GM12878 (cell line): Measurements from ENCODE around the gene GRIK3. TPM values are rescaled to one million over a fixed set of nuclear protein-coding genes. Genes with fewer than 3 reads are reported as not detected.

ENCODE experiments used
- ATAC-seq: fragments of 200-7000 bp; cut with Tn5 transposase; 3 replicates; pipeline ENCODE4 v1.9.1; 2020; ENCODE audit warnings: mild to moderate bottlenecking, moderate library complexity
- BruUV-seq: library from RNA; stranded (reverse); fragments of 400-500 nt; replicated peaks from 2 replicates; lab custom pipeline; 2021; lab: Mats Ljungman, UMichigan
- CTCF ChIA-PET: fragments of 300-600 bp; sonication (Branson Sonifier 250); formaldehyde crosslinking; extraction: SDS; loops from one replicate; lab custom pipeline; 2021; ENCODE audit warnings: inconsistent platforms; lab: Yijun Ruan, JAX
- POLR2A ChIA-PET: fragments of 350-600 bp; formaldehyde crosslinking; extraction: SDS; loops from one replicate; lab custom pipeline; 2021; ENCODE audit warnings: inconsistent platforms; lab: Charles Lee
- RAD21 ChIA-PET: fragments of 300-600 bp; sonication (Branson Sonifier 250); formaldehyde crosslinking; loops from one replicate; lab custom pipeline; 2023; ENCODE audit warnings: antibody characterized with exemption; ENCODE audit not compliant: unreplicated experiment; lab: Charles Lee
- SMC1A ChIA-PET: fragments of 300-600 bp; sonication (Branson Sonifier 250); formaldehyde crosslinking; loops from one replicate; lab custom pipeline; 2023; ENCODE audit not compliant: unreplicated experiment, uncharacterized antibody; lab: Charles Lee
- DNase-seq: peaks from one replicate; pipeline ENCODE4 v3.0.0-alpha.2; 2011; ENCODE audit warnings: low read depth, low spot score
- FAIRE-seq: peaks from 3 replicates; lab custom pipeline; 2011; peaks lifted over from hg19 to GRCh38; lab: Jason Lieb, UNC
- H2AFZ ChIP-seq: 2 replicates; pipeline ENCODE4 v1.6.0; 2011; ENCODE audit warnings: low read depth, low read length, control low read depth; ENCODE audit not compliant: control insufficient read depth
- H3K27ac ChIP-seq: 2 replicates; pipeline ENCODE4 v1.5.1; 2011; ENCODE audit warnings: control low read depth; ENCODE audit not compliant: control insufficient read depth, insufficient read depth
- H3K27me3 ChIP-seq, 2 experiments: replicated peaks in 1 of 2; 2 replicates each; pipeline versions ENCODE4 v1.6.0 to v1.6.1; 2011; ENCODE audit warnings: low read length in 1 of 2; ENCODE audit not compliant: control insufficient read depth in 2 of 2, insufficient read depth in 2 of 2
- H3K36me3 ChIP-seq, 2 experiments: 2 replicates each; pipeline ENCODE4 v1.5.1; 2011; ENCODE audit warnings: low read length in 1 of 2; ENCODE audit not compliant: control insufficient read depth in 2 of 2, insufficient read depth in 2 of 2
- H3K4me1 ChIP-seq: 2 replicates; pipeline ENCODE4 v1.6.1; 2011; ENCODE audit warnings: mild to moderate bottlenecking, low read length, moderate library complexity, mixed read lengths; ENCODE audit not compliant: control insufficient read depth, insufficient read depth
- H3K4me2 ChIP-seq: 2 replicates; pipeline ENCODE4 v1.6.0; 2011; ENCODE audit warnings: control low read depth; ENCODE audit not compliant: control insufficient read depth, insufficient read depth
- H3K4me3 ChIP-seq: fragments of 200-600 bp; sonication (generic); 2 replicates; pipeline ENCODE4 v1.5.1; 2016
- H3K79me2 ChIP-seq: 2 replicates; pipeline ENCODE4 v1.6.0; 2011; ENCODE audit warnings: low read length; ENCODE audit not compliant: control insufficient read depth, insufficient read depth
- H3K9ac ChIP-seq: 2 replicates; pipeline ENCODE4 v1.8.0; 2011; ENCODE audit warnings: low read length, control low read depth, mixed read lengths; ENCODE audit not compliant: control insufficient read depth, insufficient read depth
- H3K9me3 ChIP-seq: replicated peaks from 3 replicates; pipeline ENCODE4 v1.5.1; 2011; ENCODE audit warnings: mild to moderate bottlenecking, low read length; ENCODE audit not compliant: control insufficient read depth, insufficient read depth
- H4K20me1 ChIP-seq: 2 replicates; pipeline ENCODE4 v1.6.0; 2011; ENCODE audit not compliant: control insufficient read depth, insufficient read depth
- HSF1 ChIP-seq: fragments of 150-350 bp; IDR thresholded peaks from 2 replicates; pipeline ENCODE4 v1.6.1; 2014; ENCODE audit warnings: mild to moderate bottlenecking, low read depth, low read length
- POU2F2 ChIP-seq: IDR thresholded peaks from 3 replicates; pipeline ENCODE4 v1.6.1; 2011; ENCODE audit warnings: low read depth, mild to moderate bottlenecking, low read length, borderline replicate concordance
- REST ChIP-seq: IDR thresholded peaks from 2 replicates; pipeline ENCODE4 v1.6.1; 2012; ENCODE audit warnings: mild to moderate bottlenecking, low read depth, low read length
- ZNF592 ChIP-seq: fragments of 450-650 bp; IDR thresholded peaks from 2 replicates; pipeline ENCODE4 v1.6.1; 2017; ENCODE audit warnings: mild to moderate bottlenecking, moderate library complexity
- WGBS: methylation state at CpG from one replicate; pipeline ENCODE4 v1.1.6; 2016; ENCODE audit warnings: low lambda C conversion rate; ENCODE audit not compliant: insufficient replicate concordance, insufficient coverage; ENCODE audit errors: missing lambda C conversion rate; 5-methylcytosine and 5-hydroxymethylcytosine counted together
- in situ Hi-C: fragments of 300-500 bp; cut with MboI; formaldehyde crosslinking; loops from 9 replicates; pipeline ENCODE4 v1.14.3; 2018; ENCODE audit warnings: mixed read lengths
- intact Hi-C: fragments of 100-400 bp; cut with micrococcal nuclease; formaldehyde crosslinking; loops from one replicate; pipeline ENCODE4 v1.14.2; 2022; ENCODE audit not compliant: unreplicated experiment
- polyA plus RNA-seq, 11 experiments: library from polyadenylated mRNA; depleted of rRNA in 4 of 11; unstranded in 6 of 11; stranded (reverse) in 5 of 11; fragments of >200 nt; fragmentation: Nextera tagmentation in 4 of 11; fragmentation: Illumina TruSeq in 1 of 11; extraction: Ambion mirVana in 4 of 11; extraction: Trizol in 1 of 11; gene quantifications; 1 replicate in 1 of 11; 2 replicates in 10 of 11; pipeline versions ENCODE4 v1.2.1 to v1.2.3, GENCODE V29; 2011 to 2016; ENCODE audit warnings: inconsistent platforms in 2 of 11, missing spikeins in 2 of 11, low read depth in 1 of 11
- total RNA-seq, 4 experiments: library from RNA; depleted of rRNA in 3 of 4; stranded (reverse); fragments of >200 nt in 3 of 4; fragmentation: Illumina TruSeq in 1 of 4; extraction: Trizol in 1 of 4; gene quantifications; 2 replicates each; pipeline versions ENCODE4 v1.2.1 to v1.2.3, GENCODE V29; 2013 to 2021

GRIK3 gene
- total and polyA plus RNA-seq, 10 of the 15 experiments (the other 5 are each of a cell fraction or from before 2014, with no cell fraction given), result not detected

- CTCF ChIA-PET, result interaction anchor here (1.2 kb wide), 1 partner anchor 9 kb away, joined by 3 read pairs; no protein-coding TSS in a partner anchor
- FAIRE-seq (no peak), ATAC-seq (no peak), DNase-seq (no peak)
- no peak overlapping the region for H3K27ac ChIP-seq
- RAD21 ChIA-PET, result no interaction called here
- no peak overlapping the region for H3K4me3 ChIP-seq
- no peaks in the 10 kb centered on the region for H4K20me1 ChIP-seq
- no peaks in the 10 kb centered on the region for H3K36me3 ChIP-seq
- no peaks in the 10 kb centered on the region for H3K79me2 ChIP-seq
- TF ChIP-seq POU2F2 (no peak), ZNF592 (no peak), REST (no peak), HSF1 (no peak)
- H3K9me3 ChIP-seq, result no peaks in the 10 kb centered on the region
- H3K27me3 ChIP-seq, result peaks cover 5 to 7% of the 10 kb centered on the region in 2 experiments; a peak in 3 of 4 replicates
- intact Hi-C loops, result no loop called here
- H3K9ac ChIP-seq, result no peak overlapping the region
- no TSS peak for BruUV-seq
- no peaks in the 10 kb centered on the region for H3K4me1 ChIP-seq
- SMC1A ChIA-PET, result interaction anchor here (1.2 kb wide), 1 partner anchor 294 kb away, joined by 4 read pairs; no protein-coding TSS in a partner anchor
- H2AFZ ChIP-seq, result no peak overlapping the region
- no peak overlapping the region for H3K4me2 ChIP-seq
- 0% methylated on average over 2 of the region's 2 CpGs for WGBS
- POLR2A ChIA-PET, result no interaction called here
- in situ Hi-C loops, result no loop called here
Observed at GRCh38 chr1:36847761-36848160, 186.6 kb downstream of the GRIK3 start.
